Islet of Langerhans (tissue), 1 donor: ENCODE data around the gene PRKCB.

Source experiments
- FAIRE-seq: peaks from one replicate; lab custom pipeline; 2011; peaks lifted over from hg19 to GRCh38; lab: Jason Lieb, UNC

Gene PRKCB

GRCh38 chr16:23836404-23837311 lies 875 bp downstream of the PRKCB start:
- no peak for FAIRE-seq

- FAIRE-seq, result no peak
Measured at GRCh38 chr16:23837553-23838308, 1.9 kb downstream of the PRKCB start.

- no peak for FAIRE-seq
Measured at GRCh38 chr16:23838485-23839142, 2.8 kb downstream of the PRKCB start.

DNA sequence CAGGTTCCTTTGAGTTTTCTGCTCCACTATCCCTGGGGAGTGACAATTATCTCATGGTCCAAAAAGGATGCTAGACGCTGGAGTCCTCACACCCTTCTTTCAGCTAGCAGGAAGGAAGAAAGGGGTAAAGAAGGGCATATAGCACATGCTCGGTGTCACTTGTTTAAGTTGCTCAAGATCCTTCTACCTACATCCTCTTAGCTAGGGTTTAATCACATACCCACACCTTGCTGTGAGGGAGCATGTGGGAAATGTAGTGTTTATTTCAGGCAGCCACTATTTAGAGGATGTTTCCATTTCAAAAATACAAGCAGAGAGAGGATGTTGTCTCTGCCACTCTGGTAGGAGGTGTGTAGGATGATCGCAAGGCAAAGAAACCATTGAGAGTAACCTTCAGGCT lies 4.5 kb downstream of the PRKCB start:
- no peak for FAIRE-seq

- no peak for FAIRE-seq
Measured at GRCh38 chr16:23842137-23842600, 6.4 kb downstream of the PRKCB start.

DNA sequence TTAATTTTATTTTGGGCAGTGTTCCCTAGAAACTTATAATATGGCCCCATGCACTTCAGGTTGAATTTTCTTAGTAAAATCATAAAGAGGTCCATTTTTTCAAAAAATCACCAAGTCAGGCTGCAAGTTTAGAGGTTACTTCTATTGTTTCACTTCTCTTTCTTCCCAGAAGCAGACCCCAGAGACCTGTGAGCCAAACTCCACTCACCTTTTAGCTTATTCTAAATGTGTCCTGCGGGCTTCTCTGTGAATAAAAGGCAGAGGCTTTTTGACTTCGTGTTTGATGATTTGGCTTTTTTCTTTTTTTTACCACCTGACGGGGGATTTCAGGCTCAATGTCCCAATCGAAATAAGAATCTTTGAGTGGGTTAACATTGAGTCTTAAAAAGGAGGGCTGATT lies 7.4 kb downstream of the PRKCB start:
- FAIRE-seq, result no peak

DNA sequence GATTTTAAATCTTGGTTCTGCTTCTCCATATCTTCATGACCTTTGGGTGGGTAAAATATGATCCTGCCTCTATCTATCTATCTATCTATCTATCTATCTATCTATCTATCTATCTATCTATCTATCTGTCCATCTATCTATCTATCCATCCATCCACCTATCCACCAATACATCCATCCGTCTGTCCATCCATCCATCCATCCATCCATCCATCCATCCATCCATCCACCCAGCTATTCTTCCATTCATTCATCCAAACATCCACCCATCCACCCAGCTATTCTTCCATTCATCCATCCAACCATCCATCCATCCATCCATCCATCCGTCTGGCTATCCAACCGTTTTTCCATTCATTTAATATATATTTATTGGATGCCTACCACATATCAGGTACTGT lies 11.5 kb downstream of the PRKCB start:
- no peak for FAIRE-seq

DNA sequence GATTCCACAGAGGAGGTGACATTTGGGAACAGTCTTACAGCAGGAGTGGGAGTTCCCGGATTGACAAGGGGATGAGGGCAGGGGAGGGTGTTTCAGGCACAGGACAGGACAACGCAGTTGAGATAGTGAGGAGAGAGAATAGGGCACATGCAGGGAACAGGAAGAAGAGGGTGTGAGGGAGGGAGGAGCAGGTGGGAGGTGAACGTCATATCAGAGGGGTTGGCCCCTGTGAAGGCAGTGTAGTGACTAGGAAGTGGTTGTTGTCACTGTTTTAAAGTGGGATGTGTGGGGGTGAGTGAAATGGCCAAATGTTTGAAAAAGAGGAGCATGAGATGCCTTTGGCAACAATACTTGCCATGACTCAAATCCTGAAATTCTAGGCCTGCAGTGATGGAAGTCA lies 12.2 kb downstream of the PRKCB start:
- no peak for FAIRE-seq

- no peak for FAIRE-seq
Measured at GRCh38 chr16:23848958-23849357, 13.2 kb downstream of the PRKCB start.

DNA sequence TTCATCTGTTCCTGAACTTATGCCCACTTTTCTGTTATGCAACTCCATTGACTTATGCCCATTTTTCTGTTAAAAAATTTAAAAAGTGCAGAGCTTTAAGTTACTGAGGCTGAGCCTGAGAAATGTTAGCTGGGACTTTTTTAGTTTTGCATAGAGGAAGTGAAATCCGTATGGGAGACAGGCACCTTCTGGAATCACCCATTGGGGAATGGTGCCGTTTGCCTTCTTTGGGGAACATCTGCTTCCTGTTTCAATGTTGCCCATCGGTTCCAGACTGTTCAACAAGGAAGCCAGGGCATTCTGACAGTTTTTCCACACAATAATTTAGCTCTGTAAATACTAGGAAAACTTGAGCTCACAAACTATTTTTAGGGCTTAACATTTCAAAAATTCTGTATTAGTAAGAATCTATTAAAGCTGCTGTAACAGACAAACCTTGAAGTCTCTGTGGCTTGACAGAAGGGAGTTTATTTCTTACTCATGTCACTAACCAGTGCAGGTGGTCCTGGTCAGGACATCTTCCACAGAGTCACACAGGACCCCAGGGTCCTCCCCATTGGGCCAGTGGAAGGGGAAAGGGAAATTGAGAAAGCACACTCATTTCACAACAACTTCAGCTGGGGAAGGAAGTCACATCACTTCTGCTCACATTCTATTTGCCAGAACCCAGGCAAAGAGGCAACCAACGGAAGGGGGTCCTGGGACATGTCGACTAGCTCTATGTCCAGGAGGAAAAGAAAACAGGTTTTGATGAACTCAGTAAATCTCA lies 17.2 kb downstream of the PRKCB start:
- FAIRE-seq, result no peak

GRCh38 chr16:23855010-23855409 lies 19.2 kb downstream of the PRKCB start:
- no peak for FAIRE-seq

- FAIRE-seq, result no peak
Measured at GRCh38 chr16:23856251-23856709, 20.5 kb downstream of the PRKCB start.

DNA sequence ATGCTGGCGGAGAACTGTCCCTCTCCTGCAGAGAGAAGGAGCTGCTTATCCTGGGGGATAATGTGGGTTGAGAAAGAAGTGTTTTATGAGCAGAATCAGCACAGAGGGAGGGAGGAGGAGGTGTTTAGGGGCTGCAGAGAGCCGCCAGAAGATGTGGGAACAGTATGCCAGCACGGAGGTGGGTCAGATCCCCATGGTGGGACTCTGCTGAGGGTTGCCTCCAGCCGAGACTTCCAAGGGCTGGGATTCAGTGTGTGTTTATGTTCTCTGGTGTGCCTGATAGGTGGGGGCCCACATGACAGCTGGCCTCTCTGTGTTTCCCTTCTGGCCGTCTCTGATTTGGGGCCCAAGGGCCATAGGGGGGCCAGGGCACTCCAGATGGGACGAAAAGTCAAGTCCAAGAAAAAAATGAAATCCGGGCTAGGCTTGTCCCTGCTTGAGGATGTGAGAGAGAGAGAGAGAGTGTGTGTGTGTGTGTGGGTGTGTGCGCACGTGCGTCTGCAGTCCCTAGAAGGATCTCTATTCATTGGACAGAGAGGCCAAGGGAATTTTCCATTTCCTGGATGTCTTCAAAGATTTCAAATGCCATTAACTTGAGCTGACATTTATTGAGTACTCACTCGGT lies 21.6 kb downstream of the PRKCB start:
- FAIRE-seq, result no peak

GRCh38 chr16:23857881-23858269 lies 22.1 kb downstream of the PRKCB start:
- FAIRE-seq, result no peak

- FAIRE-seq, result no peak
Measured at GRCh38 chr16:23858542-23858941, 22.8 kb downstream of the PRKCB start.

DNA sequence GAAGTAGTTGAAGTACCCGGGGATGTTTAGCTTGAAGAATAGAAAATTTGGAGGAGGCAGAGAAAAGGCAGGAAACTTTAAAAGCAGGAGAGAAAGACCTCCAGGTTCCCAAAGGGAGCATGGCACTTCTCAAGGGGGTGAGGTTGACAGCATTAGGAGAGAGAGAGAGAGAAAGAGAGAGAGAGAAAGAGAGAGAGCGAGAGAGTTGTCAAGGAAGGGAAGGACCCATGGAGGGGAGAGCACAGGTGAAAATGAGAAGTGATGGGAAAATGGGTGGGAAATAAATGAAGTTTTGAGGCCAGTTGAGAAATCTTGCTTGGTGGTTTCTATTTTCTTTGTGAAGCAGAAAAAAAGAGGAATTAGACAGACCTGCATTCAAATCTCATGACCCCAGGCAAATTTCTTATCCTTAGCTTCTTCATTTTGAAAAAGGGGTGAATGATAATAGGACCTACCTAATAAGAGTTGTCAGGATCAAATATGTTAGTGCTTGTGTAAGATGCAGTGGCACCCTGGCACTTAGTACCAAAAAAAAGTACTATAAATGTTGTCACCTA lies 24.0 kb downstream of the PRKCB start:
- no peak for FAIRE-seq

DNA sequence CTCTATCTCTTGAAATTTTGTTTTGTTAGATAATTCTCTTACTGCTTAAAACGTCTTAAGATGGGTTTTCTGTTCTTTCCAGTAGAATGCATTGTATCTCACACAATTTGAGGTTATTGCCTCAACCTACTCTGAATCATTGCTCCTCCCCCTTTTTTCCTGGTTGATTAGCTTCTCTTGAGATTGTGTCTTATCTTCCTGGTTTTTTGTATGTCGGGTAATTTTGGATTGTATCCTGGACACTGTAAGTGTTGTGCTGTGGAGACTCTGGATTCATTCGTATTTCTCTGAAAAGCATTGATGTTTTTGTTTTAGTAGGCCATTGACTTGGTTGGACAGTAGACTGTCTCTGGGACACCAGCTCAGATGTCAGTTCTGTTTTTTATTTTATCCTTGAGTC lies 26.1 kb downstream of the PRKCB start:
- no peak for FAIRE-seq

DNA sequence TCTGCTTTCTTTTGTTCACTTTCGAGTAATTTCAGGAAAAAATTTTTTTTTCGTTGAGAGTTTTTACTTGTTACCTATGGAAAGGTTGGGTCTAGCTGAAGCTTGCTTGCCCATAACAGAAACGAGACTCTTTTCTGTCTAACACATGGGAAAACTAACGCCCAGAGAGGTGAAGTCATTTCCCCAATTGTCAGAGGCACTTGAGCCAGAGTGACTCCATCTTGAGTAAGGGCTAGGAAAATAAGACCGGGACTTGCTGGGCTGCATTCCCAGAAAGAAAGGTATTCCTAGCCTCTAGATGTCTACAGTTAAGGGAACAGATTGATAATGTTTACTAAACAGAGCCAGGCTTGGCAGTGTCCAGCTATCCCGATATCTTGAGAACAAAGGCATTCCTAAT lies 26.8 kb downstream of the PRKCB start:
- no peak for FAIRE-seq

- FAIRE-seq, result no peak
Measured at GRCh38 chr16:23863511-23864422, 28.0 kb downstream of the PRKCB start.

DNA sequence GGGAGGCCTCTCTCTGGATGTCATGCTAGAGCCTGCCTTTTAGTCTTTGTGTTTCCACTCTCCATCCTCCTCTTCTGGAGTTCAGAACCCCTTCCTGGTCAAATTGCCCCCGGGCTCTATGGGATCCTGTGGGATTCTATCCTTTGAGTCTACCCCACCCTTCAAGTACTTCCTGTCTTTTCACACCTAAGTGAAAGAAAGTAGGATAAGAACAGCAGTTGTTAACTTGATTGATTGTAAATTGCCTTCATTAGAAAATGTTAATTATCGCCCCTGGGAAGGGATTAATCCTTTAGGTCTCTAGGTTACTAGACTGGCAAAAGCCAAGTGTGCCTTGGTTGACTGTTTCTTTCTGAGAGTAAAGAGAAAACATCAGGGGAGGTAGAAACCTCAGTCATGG lies 30.1 kb downstream of the PRKCB start:
- FAIRE-seq, result no peak
